Neutrophil (primary cell): ENCODE results near the gene RNF115.

Experiments used
- H3K27ac ChIP-seq: fragments of 200-600 bp; sonication (generic); 2 replicates; pipeline ENCODE4 v1.5.1; 2016; ENCODE audit warnings: mild to moderate bottlenecking, moderate library complexity
- H3K27me3 ChIP-seq: fragments of 200-600 bp; sonication (generic); 2 replicates; pipeline ENCODE4 v1.6.0; 2016; ENCODE audit warnings: mild to moderate bottlenecking
- H3K36me3 ChIP-seq: fragments of 200-600 bp; sonication (generic); 2 replicates; pipeline ENCODE4 v1.5.1; 2017
- H3K4me1 ChIP-seq, 2 experiments: fragments of 200-600 bp in 1 of 2; sonication (generic) in 1 of 2; 1 replicate in 1 of 2; 2 replicates in 1 of 2; pipeline versions ENCODE4 v1.5.1 to v1.6.1; 2013 to 2016; ENCODE audit warnings: low read depth in 1 of 2, low read length in 1 of 2, mild to moderate bottlenecking in 1 of 2, moderate library complexity in 1 of 2; ENCODE audit not compliant: control insufficient read depth in 1 of 2, insufficient read depth in 1 of 2
- H3K4me3 ChIP-seq, 2 experiments: fragments of 200-600 bp in 1 of 2; sonication (generic) in 1 of 2; 1 replicate in 1 of 2; 2 replicates in 1 of 2; pipeline ENCODE4 v1.5.1; 2013 to 2016; ENCODE audit warnings: low read depth in 1 of 2, low read length in 1 of 2, mild to moderate bottlenecking in 1 of 2, moderate library complexity in 1 of 2
- H3K9me3 ChIP-seq: fragments of 200-600 bp; sonication (generic); 2 replicates; pipeline ENCODE4 v1.5.1; 2016
- TF ChIP-seq, protein P1 (sequence below): fragments of 200-600 bp; sonication (generic); IDR thresholded peaks from 2 replicates; pipeline ENCODE4 v1.5.1; 2016; ENCODE audit warnings: antibody characterized with exemption

Gene RNF115

DNA sequence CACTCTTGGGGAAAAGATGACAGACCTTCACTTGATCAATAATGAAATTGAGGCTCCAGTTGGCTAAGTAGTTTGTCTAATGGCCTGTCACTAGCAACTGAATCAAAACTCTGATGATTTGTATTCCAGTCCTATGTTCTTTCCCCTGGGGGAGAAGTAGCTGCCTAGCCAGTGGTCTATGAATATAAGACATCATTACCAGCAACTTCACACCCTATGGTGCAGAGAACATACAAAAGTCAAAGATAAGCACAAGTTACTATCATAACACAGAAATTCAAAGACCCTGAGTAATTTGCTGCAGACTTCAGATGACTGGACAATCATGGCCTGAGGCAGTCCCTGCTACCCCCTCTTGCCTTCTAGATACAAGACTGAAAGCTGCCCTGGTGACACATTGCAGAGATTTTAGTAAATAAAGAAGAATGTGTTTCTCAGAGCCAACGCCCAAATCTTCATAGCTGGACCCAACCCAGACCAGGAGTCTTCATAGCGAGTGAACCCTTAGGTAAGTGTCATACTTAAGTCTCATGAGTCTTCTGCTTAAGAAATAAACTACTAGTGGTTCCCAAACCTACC is 117.7 kb downstream of the RNF115 start:
- TF ChIP-seq, protein P1, sequence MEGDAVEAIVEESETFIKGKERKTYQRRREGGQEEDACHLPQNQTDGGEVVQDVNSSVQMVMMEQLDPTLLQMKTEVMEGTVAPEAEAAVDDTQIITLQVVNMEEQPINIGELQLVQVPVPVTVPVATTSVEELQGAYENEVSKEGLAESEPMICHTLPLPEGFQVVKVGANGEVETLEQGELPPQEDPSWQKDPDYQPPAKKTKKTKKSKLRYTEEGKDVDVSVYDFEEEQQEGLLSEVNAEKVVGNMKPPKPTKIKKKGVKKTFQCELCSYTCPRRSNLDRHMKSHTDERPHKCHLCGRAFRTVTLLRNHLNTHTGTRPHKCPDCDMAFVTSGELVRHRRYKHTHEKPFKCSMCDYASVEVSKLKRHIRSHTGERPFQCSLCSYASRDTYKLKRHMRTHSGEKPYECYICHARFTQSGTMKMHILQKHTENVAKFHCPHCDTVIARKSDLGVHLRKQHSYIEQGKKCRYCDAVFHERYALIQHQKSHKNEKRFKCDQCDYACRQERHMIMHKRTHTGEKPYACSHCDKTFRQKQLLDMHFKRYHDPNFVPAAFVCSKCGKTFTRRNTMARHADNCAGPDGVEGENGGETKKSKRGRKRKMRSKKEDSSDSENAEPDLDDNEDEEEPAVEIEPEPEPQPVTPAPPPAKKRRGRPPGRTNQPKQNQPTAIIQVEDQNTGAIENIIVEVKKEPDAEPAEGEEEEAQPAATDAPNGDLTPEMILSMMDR, result no peak
- no peak overlapping the region for H3K27ac ChIP-seq
- no peaks in the 10 kb centered on the region for H3K4me1 ChIP-seq
- no peaks in the 10 kb centered on the region for H3K36me3 ChIP-seq
- no peaks in the 10 kb centered on the region for H3K9me3 ChIP-seq
- H3K4me3 ChIP-seq, result no peak overlapping the region
- H3K27me3 ChIP-seq, result no peaks in the 10 kb centered on the region

DNA sequence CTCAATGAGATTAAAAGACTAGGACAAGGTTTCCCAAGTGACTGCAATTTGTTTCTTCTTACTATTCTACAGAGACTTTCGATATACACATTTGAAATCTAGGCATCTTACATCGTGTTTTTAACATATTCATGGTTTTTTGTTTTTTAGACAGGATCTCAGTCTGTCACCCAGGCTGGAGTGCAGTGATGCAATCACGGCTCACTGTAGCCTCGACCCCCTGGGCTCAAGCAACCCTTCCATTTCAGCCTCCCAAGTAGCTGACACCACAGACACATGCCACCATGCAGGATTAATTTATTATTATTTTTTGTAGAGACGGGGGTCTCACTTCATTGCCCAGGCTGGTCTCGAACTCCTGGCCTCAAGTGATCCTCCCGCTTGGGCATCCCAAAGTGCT is 118.3 kb downstream of the RNF115 start:
- H3K4me1 ChIP-seq, result no peaks in the 10 kb centered on the region
- TF ChIP-seq, protein P1, result no peak
- H3K36me3 ChIP-seq, result no peaks in the 10 kb centered on the region
- no peak overlapping the region for H3K4me3 ChIP-seq
- H3K27ac ChIP-seq, result no peak overlapping the region
- no peaks in the 10 kb centered on the region for H3K27me3 ChIP-seq
- no peaks in the 10 kb centered on the region for H3K9me3 ChIP-seq

DNA sequence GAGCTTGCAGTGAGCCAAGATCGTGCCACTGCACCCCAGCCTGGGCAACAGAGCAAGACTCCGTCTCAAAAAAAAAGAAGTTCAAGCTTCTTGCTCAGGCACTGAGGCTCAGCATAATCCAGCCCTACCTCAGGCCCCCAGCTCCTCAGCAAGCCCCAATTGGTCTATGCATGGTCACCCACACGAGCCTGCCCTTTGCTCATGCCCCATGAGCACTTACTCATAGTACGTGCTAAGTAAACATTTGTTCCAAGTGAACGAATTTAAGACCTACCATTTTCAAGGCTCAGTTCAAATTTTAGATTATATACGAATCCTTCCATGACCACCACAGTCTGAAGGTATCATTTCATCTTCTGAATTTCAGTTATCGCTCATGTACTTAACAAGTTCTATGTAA is 121.1 kb downstream of the RNF115 start:
- H3K27me3 ChIP-seq, result no peaks in the 10 kb centered on the region
- H3K4me1 ChIP-seq, result no peaks in the 10 kb centered on the region
- no peaks in the 10 kb centered on the region for H3K9me3 ChIP-seq
- no peaks in the 10 kb centered on the region for H3K36me3 ChIP-seq
- no peak overlapping the region for H3K4me3 ChIP-seq
- H3K27ac ChIP-seq, result no peak overlapping the region
- TF ChIP-seq, protein P1, result no peak

DNA sequence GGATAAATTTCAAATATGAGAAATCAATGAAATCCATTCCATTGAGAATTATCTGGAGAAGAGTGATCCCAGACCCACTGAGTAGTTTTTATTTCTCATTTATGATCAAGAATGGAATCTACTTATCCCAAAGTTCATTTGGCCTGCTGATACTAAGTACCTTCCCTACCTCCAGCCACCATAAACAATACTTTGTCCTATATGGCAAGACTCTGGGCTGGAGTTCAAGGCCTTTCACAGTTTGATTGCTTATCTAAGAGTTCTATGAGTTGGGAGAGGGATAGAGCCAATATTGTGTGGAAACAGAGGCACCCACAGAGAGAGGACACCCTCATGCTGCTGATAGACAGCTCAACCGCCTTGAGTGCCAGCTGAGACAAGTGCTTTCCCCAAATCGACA is 121.8 kb downstream of the RNF115 start:
- TF ChIP-seq, protein P1, result no peak
- no peaks in the 10 kb centered on the region for H3K36me3 ChIP-seq
- no peaks in the 10 kb centered on the region for H3K4me1 ChIP-seq
- H3K27me3 ChIP-seq, result no peaks in the 10 kb centered on the region
- no peaks in the 10 kb centered on the region for H3K9me3 ChIP-seq
- H3K4me3 ChIP-seq, result no peak overlapping the region
- no peak overlapping the region for H3K27ac ChIP-seq

DNA sequence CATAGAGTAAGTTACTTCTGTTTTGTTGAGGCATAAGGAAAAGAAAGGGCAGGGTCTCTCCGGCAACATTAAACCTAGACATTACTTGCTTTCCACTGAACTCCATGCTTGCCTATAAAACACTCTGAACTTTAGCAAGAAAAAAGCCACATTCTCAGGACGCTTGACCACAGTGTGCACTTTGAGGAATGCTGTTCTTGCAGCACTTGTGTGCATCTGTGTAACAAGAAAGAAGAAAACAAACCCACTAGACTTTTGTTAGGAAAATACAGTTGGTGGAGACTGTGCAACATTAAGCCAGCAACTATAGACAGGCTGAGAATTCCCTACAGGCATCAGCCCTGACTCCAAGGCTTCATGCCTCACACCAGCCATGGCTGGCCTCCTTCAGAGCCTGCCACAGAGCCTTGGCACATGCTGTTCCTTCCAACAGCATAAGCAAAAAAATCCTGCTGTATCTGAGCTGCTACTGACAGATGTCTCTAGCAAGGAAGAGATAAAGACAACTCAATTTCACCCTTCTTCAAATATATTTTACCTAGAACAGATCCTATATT is 122.5 kb downstream of the RNF115 start:
- Histone ChIP-seq H3K36me3 (no peaks in the 10 kb centered on the region), H3K9me3 (no peaks in the 10 kb centered on the region), H3K4me3 (no peak overlapping the region), H3K27ac (no peak overlapping the region), H3K27me3 (no peaks in the 10 kb centered on the region), H3K4me1 (no peaks in the 10 kb centered on the region)
- TF ChIP-seq, protein P1, result no peak
